Transverse colon (tissue), 4 donors: ENCODE data around the gene RPAP3. TPM values are rescaled to one million over a fixed set of nuclear protein-coding genes. Genes with fewer than 3 reads are reported as not detected.

Experiments used
- DNase-seq: peaks from one replicate; pipeline ENCODE4 v3.0.0-alpha.2; 2019
- H3K27ac ChIP-seq, 4 donors: fragments of 200-600 bp; sonication (generic); 2 replicates each; pipeline ENCODE4 v1.5.1; 2016 to 2018; ENCODE audit warnings: inconsistent platforms in 4 of 4
- H3K27me3 ChIP-seq: fragments of 200-600 bp; sonication (generic); 2 replicates; pipeline ENCODE4 v1.5.1; 2017; ENCODE audit warnings: inconsistent platforms
- H3K36me3 ChIP-seq, 4 donors: fragments of 200-600 bp; sonication (generic); 2 replicates each; pipeline ENCODE4 v1.5.1; 2017 to 2019; ENCODE audit warnings: inconsistent platforms in 4 of 4
- H3K4me1 ChIP-seq, 4 donors: fragments of 200-600 bp; sonication (generic); 2 replicates each; pipeline ENCODE4 v1.5.1; 2017 to 2020; ENCODE audit warnings: inconsistent platforms in 4 of 4
- H3K4me3 ChIP-seq, 4 donors: fragments of 200-600 bp; sonication (generic); 1 replicate in 1 of 4; 2 replicates in 3 of 4; pipeline versions ENCODE4 v1.5.1 to v1.6.1; 2017 to 2019; ENCODE audit warnings: inconsistent platforms in 4 of 4
- H3K9me3 ChIP-seq, 2 donors: fragments of 200-600 bp; sonication (generic); 2 replicates each; pipeline ENCODE4 v1.5.1; 2017 to 2019; ENCODE audit warnings: inconsistent platforms in 2 of 2
- CTCF ChIP-seq, 5 experiments: fragments of 200-600 bp in 3 of 5; fragments of 450-650 bp in 2 of 5; sonication (generic) in 3 of 5; IDR thresholded peaks; 1 replicate in 2 of 5; 2 replicates in 3 of 5; pipeline ENCODE4 v1.5.1; 2016 to 2017; ENCODE audit warnings: antibody characterized with exemption in 5 of 5, inconsistent platforms in 3 of 5, mild to moderate bottlenecking in 2 of 5, moderate library complexity in 1 of 5
- EP300 ChIP-seq: sonication (generic); formaldehyde crosslinking; IDR thresholded peaks from one replicate; pipeline ENCODE4 v1.6.1; 2017; ENCODE audit warnings: antibody characterized with exemption, low read depth
- POLR2A ChIP-seq: fragments of 450-650 bp; IDR thresholded peaks from one replicate; pipeline ENCODE4 v1.6.1; 2016; ENCODE audit warnings: antibody characterized with exemption, mild to moderate bottlenecking, moderate library complexity
- POLR2AphosphoS5 ChIP-seq, 3 donors: sonication (generic); formaldehyde crosslinking; IDR thresholded peaks; one replicate each; pipeline ENCODE4 v1.6.1; 2016; ENCODE audit warnings: antibody characterized with exemption in 3 of 3
- WGBS, 2 donors: methylation state at CpG; one replicate each; pipeline ENCODE4 v1.1.5; 2018; ENCODE audit warnings: low coverage in 1 of 2; 5-methylcytosine and 5-hydroxymethylcytosine counted together
- in situ Hi-C, 4 donors: fragments of 200-750 bp; cut with MboI; loops; one replicate each; pipeline versions ENCODE4 v1.15.0 to v1.15.1; 2017; ENCODE audit warnings: low sequenced_read_pairs in 3 of 4, low pct_ligation_motif_present in 1 of 4, low pct_unique_long_range_greater_than_20kb in 1 of 4
- intact Hi-C: fragments of 100-400 bp; cut with DNase I; formaldehyde crosslinking; loops from one replicate; pipeline ENCODE4 v1.15.1; 2023; ENCODE audit warnings: low total_unique reads
- total RNA-seq, 4 donors: library from RNA; depleted of rRNA; stranded (reverse); fragments of >200 nt; gene quantifications; one replicate each; pipeline ENCODE4 v1.1.0, GENCODE V29; 2016

RPAP3 gene
- total RNA-seq, 4 donors from 2014 or later = 8.1 to 16.0 (median 9.3) TPM

DNA sequence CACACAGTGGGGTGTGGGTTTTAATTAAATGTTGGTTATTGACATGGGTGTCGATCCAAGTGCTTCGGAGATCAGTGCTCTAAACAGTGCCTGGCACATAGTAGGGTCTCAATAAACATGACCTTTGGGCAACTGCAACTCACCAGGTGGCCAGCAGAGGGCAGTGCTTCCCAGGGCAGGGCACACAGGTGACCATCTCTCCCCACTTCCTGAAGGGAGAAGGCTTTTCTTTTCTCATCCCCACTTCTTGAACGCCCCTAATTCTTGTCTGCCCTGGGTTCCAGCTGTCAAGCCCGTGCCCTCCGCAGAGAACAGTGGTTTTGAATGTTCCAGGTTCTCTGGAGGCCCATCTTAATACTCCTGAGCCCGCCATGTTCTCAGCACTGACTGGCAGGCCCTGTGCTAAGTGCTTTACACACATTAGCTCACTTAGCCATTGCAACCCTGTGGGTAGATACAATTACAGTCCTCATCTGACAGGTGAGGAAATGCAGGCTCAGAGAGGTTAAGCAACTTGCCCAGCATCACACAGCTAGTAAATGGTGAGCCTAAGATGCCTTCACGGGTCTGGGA is 36.5 kb upstream of the RPAP3 start:
- in situ Hi-C loops (loop anchor here in 2 of 4 donors (25.0 kb wide), 2 partner anchors 95 to 220 kb away; partner anchors contain the start of gene TMEM106C (in 1 of the 2)), intact Hi-C loops (no loop called here)
- WGBS, 2 donors = 58% methylated on average over 7 of the region's 7 CpGs; no CpG with 5 or more reads in 1 of the 2 donors
- H3K9me3 ChIP-seq = no peaks in the 10 kb centered on the region
- DNase-seq = peak; percentile 79
- peak overlapping the region in 1 of 4 donors; percentile 35 for H3K27ac ChIP-seq
- H3K36me3 ChIP-seq = no peaks in the 10 kb centered on the region
- peaks cover under 1 to 34% (median 16%) of the 10 kb centered on the region in 4 donors for H3K4me1 ChIP-seq
- TF ChIP-seq CTCF (IDR thresholded peaks at IDR 0.05) (peak; percentile 97 to 99 (median 98)), POLR2AphosphoS5 (IDR thresholded peaks at IDR 0.05) (no peak), EP300 (no peak)
- no peaks in the 10 kb centered on the region for H3K27me3 ChIP-seq
- no peak overlapping the region for H3K4me3 ChIP-seq

DNA sequence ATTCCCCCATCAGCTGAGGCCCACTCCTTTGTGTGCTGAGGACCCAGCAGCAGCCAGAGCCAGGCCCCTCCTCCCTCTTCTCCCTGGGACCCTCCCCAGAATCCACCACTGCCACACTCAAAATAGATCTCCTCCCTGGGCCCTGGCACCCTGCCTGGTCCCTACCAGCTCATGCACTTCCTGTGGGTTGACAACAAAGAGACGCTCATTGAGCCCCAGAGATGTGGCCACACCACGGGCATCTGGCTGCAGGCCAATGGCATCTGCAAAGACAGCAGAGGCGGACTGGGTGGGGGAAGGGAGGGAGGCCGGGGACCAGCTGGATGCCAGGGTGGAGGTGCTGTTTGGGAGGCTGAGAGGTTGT is 35.5 kb upstream of the RPAP3 start:
- Histone ChIP-seq H3K4me3 (no peak overlapping the region), H3K4me1 (peaks cover 11 to 44% (median 25%) of the 10 kb centered on the region in 4 donors), H3K27ac (peak overlapping the region; percentile 10 to 75 (median 46)), H3K9me3 (no peaks in the 10 kb centered on the region), H3K27me3 (no peaks in the 10 kb centered on the region), H3K36me3 (no peaks in the 10 kb centered on the region)
- in situ Hi-C loops = loop anchor here in 2 of 4 donors (25.0 kb wide), 2 partner anchors 96 to 221 kb away; partner anchors contain the start of gene TMEM106C (in 1 of the 2)
- 24% methylated on average over 4 of the region's 4 CpGs; no CpG with 5 or more reads in 1 of the 2 donors for WGBS, 2 donors
- TF ChIP-seq CTCF (IDR thresholded peaks at IDR 0.05) (no peak), POLR2AphosphoS5 (IDR thresholded peaks at IDR 0.05) (no peak), POLR2A (no peak)
- intact Hi-C loops = no loop called here
- DNase-seq = peak; percentile 89

DNA sequence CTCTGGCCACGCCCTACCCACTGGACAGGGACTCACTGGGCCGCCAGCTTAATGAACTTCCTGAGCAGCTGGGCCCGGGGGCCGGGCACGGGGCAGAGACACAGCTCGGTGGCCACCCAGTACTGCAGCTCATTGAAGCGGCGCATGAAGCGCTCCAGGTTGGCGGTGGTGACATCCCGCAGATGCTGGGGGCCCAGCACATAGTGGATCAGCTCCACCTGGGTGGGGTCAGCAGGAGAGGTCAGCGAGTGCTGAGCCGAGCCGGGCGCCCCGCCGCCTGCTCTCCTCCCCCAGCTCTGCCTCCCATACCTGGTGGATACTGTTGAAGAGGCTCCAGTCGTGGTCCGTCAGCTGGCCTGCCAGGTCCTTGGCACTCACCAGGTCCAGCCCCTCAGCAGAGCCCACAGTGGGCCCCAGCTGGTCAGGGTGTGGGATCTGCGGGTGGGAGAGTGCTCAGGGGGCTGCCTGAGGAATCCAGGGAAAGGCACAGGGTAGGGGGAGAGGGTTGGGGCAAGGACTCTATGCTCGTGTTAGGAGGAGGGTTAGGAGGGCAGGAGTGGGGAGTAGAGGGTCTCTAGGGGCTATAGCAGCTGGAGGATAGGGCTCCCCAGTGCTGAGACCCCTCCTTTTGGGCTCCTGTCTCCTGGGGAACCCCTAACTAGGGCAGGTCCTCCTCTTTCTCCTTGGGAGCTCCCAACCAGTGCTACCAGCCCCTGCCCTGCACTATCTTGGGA is 34.9 kb upstream of the RPAP3 start:
- intact Hi-C loops (no loop called here), in situ Hi-C loops (loop anchor here in 2 of 4 donors (25.0 kb wide), 2 partner anchors 97 to 222 kb away; partner anchors contain the start of gene TMEM106C (in 1 of the 2))
- H3K4me1 ChIP-seq = peaks cover 16 to 49% (median 30%) of the 10 kb centered on the region in 4 donors
- no peaks in the 10 kb centered on the region for H3K36me3 ChIP-seq
- DNase-seq = peak; percentile 58
- no peak overlapping the region for H3K4me3 ChIP-seq
- no peaks in the 10 kb centered on the region for H3K27me3 ChIP-seq
- 65 to 79% methylated on average over 10 to 13 of the region's 21 CpGs for WGBS, 2 donors
- TF ChIP-seq POLR2A = no peak
- no peak for TF ChIP-seq POLR2AphosphoS5 (IDR thresholded peaks at IDR 0.05)
- no peak for TF ChIP-seq EP300
- no peak for TF ChIP-seq CTCF (IDR thresholded peaks at IDR 0.05)
- H3K9me3 ChIP-seq = no peaks in the 10 kb centered on the region
- peak overlapping the region; percentile 10 to 75 (median 46) for H3K27ac ChIP-seq

GRCh38 chr12:47739979-47740378 is 34.1 kb upstream of the RPAP3 start:
- Histone ChIP-seq H3K4me1 (peaks cover 24 to 55% (median 35%) of the 10 kb centered on the region in 4 donors), H3K36me3 (no peaks in the 10 kb centered on the region), H3K27me3 (no peaks in the 10 kb centered on the region), H3K9me3 (no peaks in the 10 kb centered on the region), H3K4me3 (no peak overlapping the region), H3K27ac (peak overlapping the region; percentile 10 to 75 (median 46))
- intact Hi-C loops = no loop called here
- in situ Hi-C loops = loop anchor here in 2 of 4 donors (25.0 kb wide), 2 partner anchors 97 to 222 kb away; partner anchors contain the start of gene TMEM106C (in 1 of the 2)
- peak; percentile 69 for DNase-seq
- 57% methylated on average over 12 of the region's 12 CpGs; no CpG with 5 or more reads in 1 of the 2 donors for WGBS, 2 donors
- TF ChIP-seq POLR2A (no peak), CTCF (IDR thresholded peaks at IDR 0.05) (no peak), EP300 (no peak), POLR2AphosphoS5 (IDR thresholded peaks at IDR 0.05) (no peak)
